Esophagus muscularis mucosa (tissue), 4 donors: ENCODE data around the gene DNASE2B. TPM values are rescaled to one million over a fixed set of nuclear protein-coding genes. Genes with fewer than 3 reads are reported as not detected.

Source experiments
- DNase-seq: peaks from one replicate; pipeline ENCODE4 v3.0.0-alpha.2; 2017; ENCODE audit errors: extremely low spot score
- H3K27ac ChIP-seq, 4 donors: fragments of 200-600 bp; sonication (generic); replicated peaks in 1 of 4; 1 replicate in 3 of 4; 2 replicates in 1 of 4; pipeline ENCODE4 v1.5.1; 2016 to 2019; ENCODE audit warnings: mild to moderate bottlenecking in 1 of 4
- H3K27me3 ChIP-seq, 4 donors: fragments of 200-600 bp; sonication (generic); one replicate each; pipeline versions ENCODE4 v1.5.1 to v1.6.0; 2016 to 2019
- H3K36me3 ChIP-seq, 4 donors: fragments of 200-600 bp; sonication (generic); one replicate each; pipeline ENCODE4 v1.5.1; 2016 to 2019
- H3K4me1 ChIP-seq, 4 donors: fragments of 200-600 bp; sonication (generic); one replicate each; pipeline ENCODE4 v1.5.1; 2016 to 2019
- H3K4me3 ChIP-seq, 4 donors: fragments of 200-600 bp; sonication (generic); 1 replicate in 2 of 4; 2 replicates in 2 of 4; pipeline ENCODE4 v1.5.1; 2016 to 2019; ENCODE audit warnings: mild to moderate bottlenecking in 4 of 4, moderate library complexity in 1 of 4
- H3K9me3 ChIP-seq, 4 donors: fragments of 200-600 bp; sonication (generic); 1 replicate in 3 of 4; 2 replicates in 1 of 4; pipeline ENCODE4 v1.5.1; 2016 to 2019
- CTCF ChIP-seq, 3 experiments: fragments of 200-600 bp in 2 of 3; fragments of 450-650 bp in 1 of 3; sonication (generic) in 2 of 3; IDR thresholded peaks; one replicate each; pipeline ENCODE4 v1.5.1; 2017 to 2019; ENCODE audit warnings: antibody characterized with exemption in 3 of 3, mild to moderate bottlenecking in 2 of 3, moderate library complexity in 1 of 3
- EP300 ChIP-seq: sonication (generic); formaldehyde crosslinking; IDR thresholded peaks from one replicate; pipeline ENCODE4 v1.6.1; 2017; ENCODE audit warnings: antibody characterized with exemption
- POLR2A ChIP-seq: fragments of 450-650 bp; IDR thresholded peaks from one replicate; pipeline ENCODE4 v1.6.1; 2017; ENCODE audit warnings: antibody characterized with exemption, moderate library complexity, mild to moderate bottlenecking, low read depth
- POLR2AphosphoS5 ChIP-seq, 2 donors: sonication (generic); formaldehyde crosslinking; IDR thresholded peaks; one replicate each; pipeline ENCODE4 v1.6.1; 2017; ENCODE audit warnings: antibody characterized with exemption in 2 of 2
- WGBS: methylation state at CpG from one replicate; pipeline ENCODE4 v1.1.5; 2018; 5-methylcytosine and 5-hydroxymethylcytosine counted together
- intact Hi-C: fragments of 100-400 bp; cut with DNase I; formaldehyde crosslinking; loops from one replicate; pipeline ENCODE4 v1.15.1; 2023
- total RNA-seq, 4 donors: library from RNA; depleted of rRNA; stranded (reverse); fragments of >200 nt; gene quantifications; one replicate each; pipeline versions ENCODE4 v1.1.0 to v1.2.1, GENCODE V29; 2016

The DNASE2B gene
- total RNA-seq, 4 donors from 2014 or later = 0.33 TPM; not detected in 3

- Histone ChIP-seq H3K27me3 (no peaks in the 10 kb centered on the region), H3K36me3 (no peaks in the 10 kb centered on the region), H3K4me3 (no peak overlapping the region), H3K4me1 (peaks cover 6 to 26% (median 10%) of the 10 kb centered on the region in 4 donors), H3K9me3 (no peaks in the 10 kb centered on the region), H3K27ac (peak overlapping the region in 3 of 4 donors; percentile 20 to 27 (median 25))
- intact Hi-C loops = no loop called here
- 71% methylated on average over 7 of the region's 7 CpGs for WGBS
- TF ChIP-seq POLR2A (no peak), POLR2AphosphoS5 (IDR thresholded peaks at IDR 0.05) (no peak), CTCF (IDR thresholded peaks at IDR 0.05) (no peak), EP300 (no peak)
- no peak for DNase-seq
These were observed 22.0 kb upstream of the DNASE2B start for GRCh38 chr1:84376000-84376910.

GRCh38 chr1:84377480-84378095 is 20.7 kb upstream of the DNASE2B start:
- intact Hi-C loops = no loop called here
- WGBS = 31% methylated on average over 3 of the region's 3 CpGs
- no peaks in the 10 kb centered on the region for H3K36me3 ChIP-seq
- peaks cover 6 to 26% (median 10%) of the 10 kb centered on the region in 4 donors for H3K4me1 ChIP-seq
- no peaks in the 10 kb centered on the region for H3K9me3 ChIP-seq
- peak overlapping the region in 1 of 4 donors; percentile 25 for H3K27ac ChIP-seq
- DNase-seq = no peak
- TF ChIP-seq CTCF (IDR thresholded peaks at IDR 0.05) = no peak
- no peak for TF ChIP-seq POLR2AphosphoS5 (IDR thresholded peaks at IDR 0.05)
- no peak for TF ChIP-seq EP300
- no peaks in the 10 kb centered on the region for H3K27me3 ChIP-seq
- no peak overlapping the region for H3K4me3 ChIP-seq

- H3K4me1 ChIP-seq = peaks cover 5 to 22% (median 10%) of the 10 kb centered on the region in 4 donors
- 73% methylated on average over 4 of the region's 4 CpGs for WGBS
- DNase-seq = no peak
- no peak for TF ChIP-seq POLR2A
- no peak for TF ChIP-seq EP300
- no peak for TF ChIP-seq CTCF (IDR thresholded peaks at IDR 0.05)
- TF ChIP-seq POLR2AphosphoS5 (IDR thresholded peaks at IDR 0.05) = no peak
- intact Hi-C loops = no loop called here
- no peak overlapping the region for H3K27ac ChIP-seq
- H3K27me3 ChIP-seq = no peaks in the 10 kb centered on the region
- no peaks in the 10 kb centered on the region for H3K36me3 ChIP-seq
- no peaks in the 10 kb centered on the region for H3K9me3 ChIP-seq
- no peak overlapping the region for H3K4me3 ChIP-seq
These were observed 19.0 kb upstream of the DNASE2B start for GRCh38 chr1:84379138-84379916.

- no peaks in the 10 kb centered on the region for H3K27me3 ChIP-seq
- no peak overlapping the region for H3K27ac ChIP-seq
- TF ChIP-seq POLR2AphosphoS5 (IDR thresholded peaks at IDR 0.05) = no peak
- no peak for TF ChIP-seq CTCF (IDR thresholded peaks at IDR 0.05)
- no peak for TF ChIP-seq EP300
- TF ChIP-seq POLR2A = no peak
- no peak overlapping the region for H3K4me3 ChIP-seq
- H3K9me3 ChIP-seq = no peaks in the 10 kb centered on the region
- DNase-seq = no peak
- 71% methylated on average over 1 of the region's 1 CpG for WGBS
- intact Hi-C loops = no loop called here
- no peaks in the 10 kb centered on the region for H3K36me3 ChIP-seq
- peaks cover 0 to 17% (median 10%) of the 10 kb centered on the region in 4 donors for H3K4me1 ChIP-seq
These were observed 18.4 kb upstream of the DNASE2B start for GRCh38 chr1:84379917-84380180.
